ENCODE data around the gene LYSMD1. TPM values are rescaled to one million over a fixed set of nuclear protein-coding genes. Genes with fewer than 3 reads are reported as not detected.

The LYSMD1 gene
- total RNA-seq, 1 experiment from 2014 or later: 6.3 TPM

DNA sequence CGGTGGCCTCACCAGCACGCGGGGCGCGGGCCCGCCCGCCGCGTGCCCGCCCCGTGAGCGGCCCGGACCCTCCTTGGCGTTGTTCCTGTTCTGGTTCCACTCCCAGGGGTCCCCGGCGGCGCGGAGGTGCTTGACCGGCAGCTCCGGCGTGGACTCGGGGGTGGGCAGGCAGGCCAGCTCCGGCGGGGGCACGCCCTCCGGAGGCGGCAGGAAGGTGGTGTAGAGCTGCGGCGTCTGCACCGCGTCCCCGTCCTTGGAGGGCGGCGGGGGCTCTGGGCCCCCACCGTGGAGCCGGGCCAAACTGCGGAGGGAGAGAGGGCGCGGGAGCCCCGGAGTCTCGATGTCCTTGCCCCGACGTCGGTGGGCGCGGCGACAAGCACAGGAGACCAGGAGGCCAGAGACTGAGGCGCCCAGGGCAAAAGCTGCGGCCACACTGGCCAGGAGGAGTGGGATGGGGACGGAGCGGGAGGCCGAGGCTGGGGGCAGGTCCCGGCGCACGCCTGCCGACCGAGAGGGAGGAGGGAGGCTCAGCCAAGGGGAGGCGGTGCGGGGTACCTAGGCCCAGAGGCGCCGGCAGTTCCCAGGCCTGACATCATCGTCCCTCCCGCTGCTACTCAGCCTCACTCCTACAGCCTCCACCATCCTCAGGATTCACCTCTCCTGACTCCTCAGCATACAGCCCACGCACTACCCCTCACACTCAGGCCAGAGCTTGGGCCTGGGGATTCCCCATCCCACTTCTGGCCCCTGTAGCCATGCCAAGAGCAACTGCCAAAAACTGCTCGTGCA lies 32.5 kb downstream of the LYSMD1 start:
- no peak overlapping the region for H3K4me2 ChIP-seq (ENCODE audit: low read length)
- no peaks in the 10 kb centered on the region for H3K36me3 ChIP-seq (ENCODE audit: low read depth, low read length)
- intact Hi-C loops (cut with micrococcal nuclease): no loop called here
- ATAC-seq: no peak
- no peaks in the 10 kb centered on the region for H3K9me3 ChIP-seq (ENCODE audit: low read length)
- POLR2A ChIA-PET (ENCODE audit: unreplicated experiment): no interaction called here
- CTCF ChIA-PET: no interaction called here
- no peaks in the 10 kb centered on the region for H3F3A ChIP-seq (ENCODE audit: low read length, unreplicated experiment)
- H3K79me2 ChIP-seq (ENCODE audit: low read length): no peaks in the 10 kb centered on the region
- no peak overlapping the region for H2AFZ ChIP-seq (ENCODE audit: low read length)
- no peak overlapping the region for H3K27ac ChIP-seq (ENCODE audit: low read length)
- no TSS peak for BruUV-seq (replicated peaks)
- H4K20me1 ChIP-seq (ENCODE audit: low read length): no peaks in the 10 kb centered on the region
- no peaks in the 10 kb centered on the region for H3K9me2 ChIP-seq (replicated peaks; ENCODE audit: low read length)
- no peak overlapping the region for H3K4me3 ChIP-seq (ENCODE audit: low read length)
- no peaks in the 10 kb centered on the region for H3K4me1 ChIP-seq (ENCODE audit: insufficient read depth, low read length)
- no peaks in the 10 kb centered on the region for H3K27me3 ChIP-seq (ENCODE audit: low read length)
- H3K9ac ChIP-seq (ENCODE audit: low read length): no peak overlapping the region
- no peak for DNase-seq
- no peak for TF ChIP-seq EZH2 (IDR thresholded peaks at IDR 0.05; ENCODE audit: low read length, unreplicated experiment)
- TF ChIP-seq EZH2phosphoT487 (IDR thresholded peaks at IDR 0.05; ENCODE audit: borderline replicate concordance, low read length): no peak
- TF ChIP-seq, protein P1, sequence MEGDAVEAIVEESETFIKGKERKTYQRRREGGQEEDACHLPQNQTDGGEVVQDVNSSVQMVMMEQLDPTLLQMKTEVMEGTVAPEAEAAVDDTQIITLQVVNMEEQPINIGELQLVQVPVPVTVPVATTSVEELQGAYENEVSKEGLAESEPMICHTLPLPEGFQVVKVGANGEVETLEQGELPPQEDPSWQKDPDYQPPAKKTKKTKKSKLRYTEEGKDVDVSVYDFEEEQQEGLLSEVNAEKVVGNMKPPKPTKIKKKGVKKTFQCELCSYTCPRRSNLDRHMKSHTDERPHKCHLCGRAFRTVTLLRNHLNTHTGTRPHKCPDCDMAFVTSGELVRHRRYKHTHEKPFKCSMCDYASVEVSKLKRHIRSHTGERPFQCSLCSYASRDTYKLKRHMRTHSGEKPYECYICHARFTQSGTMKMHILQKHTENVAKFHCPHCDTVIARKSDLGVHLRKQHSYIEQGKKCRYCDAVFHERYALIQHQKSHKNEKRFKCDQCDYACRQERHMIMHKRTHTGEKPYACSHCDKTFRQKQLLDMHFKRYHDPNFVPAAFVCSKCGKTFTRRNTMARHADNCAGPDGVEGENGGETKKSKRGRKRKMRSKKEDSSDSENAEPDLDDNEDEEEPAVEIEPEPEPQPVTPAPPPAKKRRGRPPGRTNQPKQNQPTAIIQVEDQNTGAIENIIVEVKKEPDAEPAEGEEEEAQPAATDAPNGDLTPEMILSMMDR (conservative IDR thresholded peaks at IDR 0.05; ENCODE audit: low read depth, low read length): no peak

DNA sequence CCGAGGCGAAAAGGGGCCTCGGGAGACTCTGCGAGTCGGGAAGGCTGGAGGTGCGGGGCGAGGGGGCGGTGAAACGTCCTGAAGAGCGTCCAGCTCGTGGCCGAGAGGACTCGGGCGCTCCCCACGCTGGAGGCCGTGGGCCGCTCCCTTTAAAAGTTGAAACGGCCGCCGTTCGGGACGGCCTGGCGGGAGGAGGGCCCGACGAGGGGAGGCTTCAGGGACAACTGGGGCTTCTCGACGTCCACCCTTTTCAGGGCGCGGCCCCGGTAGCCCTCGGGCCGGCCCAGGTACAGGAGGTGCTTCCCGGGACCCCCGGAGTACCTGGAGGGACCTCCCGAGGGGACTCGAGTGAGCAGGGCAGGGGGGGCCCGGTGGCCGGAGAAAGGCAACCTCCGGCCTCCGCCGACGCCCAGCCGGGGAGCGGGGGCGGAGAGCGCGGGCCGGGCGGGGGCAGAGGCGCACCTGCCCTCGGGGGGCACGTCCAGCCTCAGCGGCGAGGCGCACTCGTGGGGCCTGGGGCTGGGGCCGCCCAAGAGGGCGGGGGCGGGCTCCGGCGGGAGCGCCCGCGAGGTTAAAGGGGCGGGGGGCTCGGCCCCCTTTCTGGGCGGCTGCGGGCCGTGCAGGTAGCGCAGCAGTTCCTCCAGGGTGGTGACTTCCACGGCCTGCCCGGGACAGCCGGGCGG lies 33.2 kb downstream of the LYSMD1 start:
- Histone ChIP-seq H3K27me3 (ENCODE audit: low read length) (no peaks in the 10 kb centered on the region), H3K9me2 (replicated peaks; ENCODE audit: low read length) (no peaks in the 10 kb centered on the region), H3K4me2 (ENCODE audit: low read length) (no peak overlapping the region), H2AFZ (ENCODE audit: low read length) (no peak overlapping the region), H3K79me2 (ENCODE audit: low read length) (no peaks in the 10 kb centered on the region), H3K4me3 (ENCODE audit: low read length) (no peak overlapping the region), H4K20me1 (ENCODE audit: low read length) (no peaks in the 10 kb centered on the region), H3K9ac (ENCODE audit: low read length) (no peak overlapping the region), H3K4me1 (ENCODE audit: insufficient read depth, low read length) (no peaks in the 10 kb centered on the region), H3K36me3 (ENCODE audit: low read depth, low read length) (no peaks in the 10 kb centered on the region), H3K9me3 (ENCODE audit: low read length) (no peaks in the 10 kb centered on the region), H3F3A (ENCODE audit: low read length, unreplicated experiment) (no peaks in the 10 kb centered on the region), H3K27ac (ENCODE audit: low read length) (no peak overlapping the region)
- no TSS peak for BruUV-seq (replicated peaks)
- DNase-seq: no peak
- ATAC-seq: no peak
- POLR2A ChIA-PET (ENCODE audit: unreplicated experiment): no interaction called here
- intact Hi-C loops (cut with micrococcal nuclease): no loop called here
- CTCF ChIA-PET: no interaction called here
- TF ChIP-seq EZH2 (IDR thresholded peaks at IDR 0.05; ENCODE audit: low read length, unreplicated experiment): no peak
- TF ChIP-seq, protein P1 (conservative IDR thresholded peaks at IDR 0.05; ENCODE audit: low read depth, low read length): no peak
- TF ChIP-seq EZH2phosphoT487 (IDR thresholded peaks at IDR 0.05; ENCODE audit: borderline replicate concordance, low read length): no peak
